ENCODE data around the gene ITFG1.

DNA sequence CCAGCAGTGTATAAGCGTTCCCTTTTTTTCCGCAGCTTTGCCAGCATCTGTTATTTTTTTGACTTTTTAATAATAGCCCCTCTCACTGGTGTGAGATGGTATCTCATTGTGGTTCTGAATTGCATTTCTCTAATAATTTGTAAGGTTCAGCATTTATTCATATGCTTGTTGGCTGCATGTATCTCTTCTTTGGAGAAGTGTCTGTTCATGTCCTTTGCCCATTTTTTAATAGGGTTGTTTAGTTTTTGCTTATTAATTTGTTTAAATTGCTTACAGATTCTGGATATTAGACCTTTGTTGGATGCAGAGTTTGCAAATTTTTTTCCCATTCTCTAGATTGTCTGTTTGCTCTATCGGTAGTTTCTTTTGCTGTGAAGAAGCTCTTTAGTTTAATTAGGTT is 27.2 kb upstream of the ITFG1 start:
- TF ChIP-seq, protein P1, sequence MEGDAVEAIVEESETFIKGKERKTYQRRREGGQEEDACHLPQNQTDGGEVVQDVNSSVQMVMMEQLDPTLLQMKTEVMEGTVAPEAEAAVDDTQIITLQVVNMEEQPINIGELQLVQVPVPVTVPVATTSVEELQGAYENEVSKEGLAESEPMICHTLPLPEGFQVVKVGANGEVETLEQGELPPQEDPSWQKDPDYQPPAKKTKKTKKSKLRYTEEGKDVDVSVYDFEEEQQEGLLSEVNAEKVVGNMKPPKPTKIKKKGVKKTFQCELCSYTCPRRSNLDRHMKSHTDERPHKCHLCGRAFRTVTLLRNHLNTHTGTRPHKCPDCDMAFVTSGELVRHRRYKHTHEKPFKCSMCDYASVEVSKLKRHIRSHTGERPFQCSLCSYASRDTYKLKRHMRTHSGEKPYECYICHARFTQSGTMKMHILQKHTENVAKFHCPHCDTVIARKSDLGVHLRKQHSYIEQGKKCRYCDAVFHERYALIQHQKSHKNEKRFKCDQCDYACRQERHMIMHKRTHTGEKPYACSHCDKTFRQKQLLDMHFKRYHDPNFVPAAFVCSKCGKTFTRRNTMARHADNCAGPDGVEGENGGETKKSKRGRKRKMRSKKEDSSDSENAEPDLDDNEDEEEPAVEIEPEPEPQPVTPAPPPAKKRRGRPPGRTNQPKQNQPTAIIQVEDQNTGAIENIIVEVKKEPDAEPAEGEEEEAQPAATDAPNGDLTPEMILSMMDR (IDR thresholded peaks at IDR 0.05) = no peak
- TF ChIP-seq POLR2AphosphoS5 (IDR thresholded peaks at IDR 0.05) (no peak), POLR2A (IDR thresholded peaks at IDR 0.05) (no peak)

All from breast epithelium (tissue), 3 donors.